K562 (cell line): ENCODE results near the gene TUBG2. TPM values are rescaled to one million over a fixed set of nuclear protein-coding genes. Genes with fewer than 3 reads are reported as not detected.

ENCODE experiments used
- CHD7 ChIP-seq: fragments of 200-600 bp; sonication (generic); IDR thresholded peaks from one replicate; pipeline ENCODE4 v1.6.1; 2012; ENCODE audit warnings: mild to moderate bottlenecking, low read depth, low read length, inconsistent platforms
- ELK3 ChIP-seq: fragments of 450-650 bp; formaldehyde crosslinking; IDR thresholded peaks from 2 replicates; pipeline ENCODE4 v1.4.0; 2020; ENCODE audit warnings: mild to moderate bottlenecking
- TAF7 ChIP-seq: fragments of 450-650 bp; IDR thresholded peaks from 2 replicates; pipeline ENCODE4 v1.6.1; 2016; ENCODE audit warnings: missing genetic modification characterization, missing compliant biosample characterization
- ZBTB40 ChIP-seq, 2 experiments: fragments of 450-650 bp in 1 of 2; sonication (generic) in 1 of 2; formaldehyde crosslinking in 1 of 2; IDR thresholded peaks; 2 replicates each; pipeline versions ENCODE4 v1.7.1 to v1.9.0; 2016 to 2022; ENCODE audit warnings: inconsistent platforms in 1 of 2, mild to moderate bottlenecking in 1 of 2, missing genetic modification reagents in 1 of 2
- ZNF507 ChIP-seq: conservative IDR thresholded peaks from 2 replicates; pipeline ENCODE4 v1.6.1; 2017; ENCODE audit warnings: missing genetic modification characterization, missing compliant biosample characterization
- polyA plus RNA-seq, 8 experiments: library from polyadenylated mRNA; depleted of rRNA in 4 of 8; stranded (reverse) in 5 of 8; unstranded in 3 of 8; fragments of >200 nt; fragmentation: Nextera tagmentation in 2 of 8; fragmentation: Illumina TruSeq in 1 of 8; extraction: Ambion mirVana in 2 of 8; extraction: Trizol in 1 of 8; gene quantifications; 2 replicates each; pipeline versions ENCODE4 v1.2.1 to v1.2.3, GENCODE V29; 2011 to 2014; ENCODE audit warnings: inconsistent platforms in 1 of 8, missing spikeins in 1 of 8
- total RNA-seq, 7 experiments: library from RNA; depleted of rRNA in 6 of 7; stranded (reverse); fragments of >200 nt in 6 of 7; fragmentation: Illumina TruSeq in 2 of 7; extraction: Trizol in 2 of 7; gene quantifications; 2 replicates each; pipeline versions ENCODE4 v1.2.1 to v1.2.3, GENCODE V29; 2011 to 2021; ENCODE audit warnings: low replicate concordance in 1 of 7

TUBG2 gene
- total and polyA plus RNA-seq, 9 of the 15 experiments (the other 6 are each of a cell fraction or from before 2014, with no cell fraction given) = 0.09 to 0.80 (median 0.24) TPM; not detected in 2

GRCh38 chr17:42632949-42633444 is 26.1 kb upstream of the TUBG2 start (continued):
- TF ChIP-seq ZBTB40 (IDR thresholded peaks at IDR 0.05) = peak; percentile 37; the same call in 1 of the 2 replicates
- no peak for TF ChIP-seq ZBTB40 (CRISPR knock-in tag; IDR thresholded peaks at IDR 0.05)
- TF ChIP-seq CHD7 = no peak
- TF ChIP-seq ZNF507 = no peak
- TF ChIP-seq TAF7 = no peak
- TF ChIP-seq ELK3 (CRISPR knock-in tag) = no peak
